Measurements from ENCODE around the gene THG1L. TPM values are rescaled to one million over a fixed set of nuclear protein-coding genes. Genes with fewer than 3 reads are reported as not detected.
A peak's percentile ranks its signal among the peaks of the same experiment; 100 is the strongest.
"Not testable (repeated sequence)": the region's sequence is repeated elsewhere in the genome, so short reads cannot be mapped to it uniquely, and the experiment has no call there.

The THG1L gene
- total and polyA plus RNA-seq, 2 of the 13 experiments (the other 11 are each of a cell fraction or from before 2014, with no cell fraction given): 16.6 to 17.2 TPM

- H2AFZ ChIP-seq (ENCODE audit: low read length); intact Hi-C loops (cut with micrococcal nuclease; ENCODE audit: unreplicated experiment); H3K9ac ChIP-seq (ENCODE audit: insufficient read depth, low read depth, low read length); in situ Hi-C loops (cut with HindIII; ENCODE audit: extremely low pct_ligation_motif_present, low pct_unique_long_range_greater_than_20kb); CTCF ChIA-PET (ENCODE audit: low intra/inter-chr PET ratio, low total read pairs); H4K20me1 ChIP-seq (ENCODE audit: insufficient read depth, low read length); BruUV-seq (replicated peaks); H3K9me3 ChIP-seq (ENCODE audit: low read length); H3K36me3 ChIP-seq (replicated peaks in 1 of 2; ENCODE audit: control insufficient read depth in 1 of 2, insufficient read depth in 2 of 2, low read length in 2 of 2); DNase-seq (ENCODE audit: low spot score); POLR2A ChIA-PET; FAIRE-seq; H3K27ac ChIP-seq (ENCODE audit: extremely low read length, insufficient read depth, low read length); H3K79me2 ChIP-seq (ENCODE audit: insufficient read depth, low read length); H3K4me3 ChIP-seq (replicated peaks in 1 of 3; ENCODE audit: insufficient read depth in 1 of 3, low read depth in 2 of 3, low read length in 3 of 3); H3K27me3 ChIP-seq (ENCODE audit: control insufficient read depth in 1 of 2, insufficient read depth in 2 of 2, low read length in 2 of 2): not testable (repeated sequence)
- TF ChIP-seq HNF4A (CRISPR knock-in tag; IDR thresholded peaks at IDR 0.05): 0 out of 2 replicates have a peak, but pooled peaks have one; percentile 9
- WGBS (ENCODE audit: low lambda C conversion rate): 61% methylated on average over 14 of the region's 14 CpGs
- peak overlapping the region; percentile 37; the same call in 1 of the 2 replicates for H3K4me2 ChIP-seq (ENCODE audit: low read depth, low read length)
- H3K4me1 ChIP-seq (ENCODE audit: insufficient read depth, low read length): peaks cover 17% of the 10 kb centered on the region
- peak; percentile 32; the same call in 2 of the 3 replicates for ATAC-seq
Measured at GRCh38 chr5:157686276-157687197, 44.7 kb upstream of the THG1L start.

GRCh38 chr5:157687198-157687554 lies 44.0 kb upstream of the THG1L start:
- no peak overlapping the region for H3K27ac ChIP-seq (ENCODE audit: extremely low read length, insufficient read depth, low read length)
- ATAC-seq (peak; percentile 62), DNase-seq (ENCODE audit: low spot score) (no peak), FAIRE-seq (no peak)
- CTCF ChIA-PET (ENCODE audit: low intra/inter-chr PET ratio, low total read pairs): no interaction called here
- no peak overlapping the region for H2AFZ ChIP-seq (ENCODE audit: low read length)
- H3K27me3 ChIP-seq (ENCODE audit: control insufficient read depth in 1 of 2, insufficient read depth in 2 of 2, low read length in 2 of 2): no peaks in the 10 kb centered on the region
- H3K36me3 ChIP-seq (replicated peaks in 1 of 2; ENCODE audit: control insufficient read depth in 1 of 2, insufficient read depth in 2 of 2, low read length in 2 of 2): no peaks in the 10 kb centered on the region
- H3K9me3 ChIP-seq (ENCODE audit: low read length): no peaks in the 10 kb centered on the region
- H3K4me1 ChIP-seq (ENCODE audit: insufficient read depth, low read length): peaks cover 17% of the 10 kb centered on the region
- in situ Hi-C loops (cut with HindIII; ENCODE audit: extremely low pct_ligation_motif_present, low pct_unique_long_range_greater_than_20kb): no loop called here
- POLR2A ChIA-PET: no interaction called here
- WGBS (ENCODE audit: low lambda C conversion rate): 46% methylated on average over 1 of the region's 1 CpG
- no peak overlapping the region for H3K4me3 ChIP-seq (replicated peaks in 1 of 3; ENCODE audit: insufficient read depth in 1 of 3, low read depth in 2 of 3, low read length in 3 of 3)
- intact Hi-C loops (cut with micrococcal nuclease; ENCODE audit: unreplicated experiment): no loop called here
- no peaks in the 10 kb centered on the region for H3K79me2 ChIP-seq (ENCODE audit: insufficient read depth, low read length)
- H4K20me1 ChIP-seq (ENCODE audit: insufficient read depth, low read length): no peaks in the 10 kb centered on the region
- BruUV-seq (replicated peaks): no TSS peak
- H3K9ac ChIP-seq (ENCODE audit: insufficient read depth, low read depth, low read length): no peak overlapping the region
- H3K4me2 ChIP-seq (ENCODE audit: low read depth, low read length): peak overlapping the region; percentile 37; the same call in 1 of the 2 replicates
- TF ChIP-seq TFE3 (CRISPR knock-in tag; IDR thresholded peaks at IDR 0.05) (no peak), ZNF558 (CRISPR knock-in tag; IDR thresholded peaks at IDR 0.05; ENCODE audit: borderline replicate concordance) (no peak), SALL2 (CRISPR knock-in tag; IDR thresholded peaks at IDR 0.05) (no peak), HOXD1 (CRISPR knock-in tag; IDR thresholded peaks at IDR 0.05) (no peak), THAP8 (CRISPR knock-in tag; IDR thresholded peaks at IDR 0.05; ENCODE audit: borderline replicate concordance) (no peak), HNF1B (CRISPR knock-in tag; IDR thresholded peaks at IDR 0.05) (no peak), JUN (CRISPR knock-in tag; IDR thresholded peaks at IDR 0.05) (no peak), PBX3 (CRISPR knock-in tag; IDR thresholded peaks at IDR 0.05; ENCODE audit: borderline replicate concordance) (no peak), PAWR (CRISPR knock-in tag; IDR thresholded peaks at IDR 0.05; ENCODE audit: borderline replicate concordance) (no peak)

All from HepG2 (cell line).